DOHH2 (cell line): ENCODE data around the gene RYR2.

Experiments used
- H3F3A ChIP-seq: fragments of 200-600 bp; sonication (generic), shearing (Covaris generic); 2 replicates; pipeline ENCODE4 v1.6.0; 2016; ENCODE audit warnings: antibody characterized with exemption, mild to moderate bottlenecking; ENCODE audit not compliant: control insufficient read depth, insufficient read depth
- H3K27ac ChIP-seq: fragments of 200-600 bp; sonication (generic); 2 replicates; pipeline ENCODE4 v1.5.1; 2014; ENCODE audit warnings: low read depth, mild to moderate bottlenecking, low read length, moderate library complexity
- H3K27me3 ChIP-seq: fragments of 200-600 bp; sonication (generic); 2 replicates; pipeline ENCODE4 v1.6.1; 2014; ENCODE audit warnings: mild to moderate bottlenecking, low read length, mixed read lengths; ENCODE audit not compliant: control insufficient read depth
- H3K36me3 ChIP-seq: fragments of 200-600 bp; sonication (generic); 2 replicates; pipeline ENCODE4 v1.6.1; 2014; ENCODE audit warnings: mild to moderate bottlenecking, low read length, moderate library complexity, mixed read lengths; ENCODE audit not compliant: control insufficient read depth
- H3K4me1 ChIP-seq: fragments of 200-600 bp; sonication (generic); 2 replicates; pipeline ENCODE4 v1.6.1; 2014; ENCODE audit warnings: mild to moderate bottlenecking, low read length, mixed read lengths; ENCODE audit not compliant: control insufficient read depth
- H3K4me2 ChIP-seq: fragments of 200-600 bp; sonication (generic); 2 replicates; pipeline ENCODE4 v1.6.0; 2014; ENCODE audit warnings: mild to moderate bottlenecking, low read length, moderate library complexity
- H3K4me3 ChIP-seq: fragments of 200-600 bp; sonication (generic); 2 replicates; pipeline ENCODE4 v1.5.1; 2014; ENCODE audit warnings: mild to moderate bottlenecking, low read length, mixed read lengths
- H3K79me2 ChIP-seq: fragments of 200-600 bp; sonication (generic); 2 replicates; pipeline ENCODE4 v1.6.1; 2014; ENCODE audit warnings: mild to moderate bottlenecking, low read length, mixed read lengths; ENCODE audit not compliant: control insufficient read depth
- H3K9me2 ChIP-seq: fragments of 200-600 bp; sonication (generic); replicated peaks from 2 replicates; pipeline ENCODE4 v1.6.1; 2014; ENCODE audit warnings: mild to moderate bottlenecking, low read length, mixed read lengths; ENCODE audit not compliant: control insufficient read depth
- H3K9me3 ChIP-seq: fragments of 200-600 bp; sonication (generic); 2 replicates; pipeline ENCODE4 v1.6.1; 2014; ENCODE audit warnings: antibody characterized with exemption, low read length, mixed read lengths; ENCODE audit not compliant: control insufficient read depth, insufficient read depth
- H4K20me1 ChIP-seq: fragments of 200-600 bp; sonication (generic); 2 replicates; pipeline ENCODE4 v1.6.0; 2014; ENCODE audit warnings: low read depth, mild to moderate bottlenecking, antibody characterized with exemption, low read length, moderate library complexity; ENCODE audit not compliant: control insufficient read depth, insufficient read depth
- CTCF ChIP-seq: fragments of 200-600 bp; sonication (generic); IDR thresholded peaks from one replicate; pipeline ENCODE4 v1.5.1; 2014; ENCODE audit warnings: antibody characterized with exemption, mild to moderate bottlenecking, low read depth, low read length; ENCODE audit not compliant: poor library complexity, severe bottlenecking
- EZH2phosphoT487 ChIP-seq: fragments of 200-600 bp; sonication (generic); IDR thresholded peaks from 2 replicates; pipeline ENCODE4 v1.6.1; 2017; ENCODE audit warnings: borderline replicate concordance, mild to moderate bottlenecking, antibody characterized with exemption, low read length, moderate library complexity, mixed read lengths

The RYR2 gene

DNA sequence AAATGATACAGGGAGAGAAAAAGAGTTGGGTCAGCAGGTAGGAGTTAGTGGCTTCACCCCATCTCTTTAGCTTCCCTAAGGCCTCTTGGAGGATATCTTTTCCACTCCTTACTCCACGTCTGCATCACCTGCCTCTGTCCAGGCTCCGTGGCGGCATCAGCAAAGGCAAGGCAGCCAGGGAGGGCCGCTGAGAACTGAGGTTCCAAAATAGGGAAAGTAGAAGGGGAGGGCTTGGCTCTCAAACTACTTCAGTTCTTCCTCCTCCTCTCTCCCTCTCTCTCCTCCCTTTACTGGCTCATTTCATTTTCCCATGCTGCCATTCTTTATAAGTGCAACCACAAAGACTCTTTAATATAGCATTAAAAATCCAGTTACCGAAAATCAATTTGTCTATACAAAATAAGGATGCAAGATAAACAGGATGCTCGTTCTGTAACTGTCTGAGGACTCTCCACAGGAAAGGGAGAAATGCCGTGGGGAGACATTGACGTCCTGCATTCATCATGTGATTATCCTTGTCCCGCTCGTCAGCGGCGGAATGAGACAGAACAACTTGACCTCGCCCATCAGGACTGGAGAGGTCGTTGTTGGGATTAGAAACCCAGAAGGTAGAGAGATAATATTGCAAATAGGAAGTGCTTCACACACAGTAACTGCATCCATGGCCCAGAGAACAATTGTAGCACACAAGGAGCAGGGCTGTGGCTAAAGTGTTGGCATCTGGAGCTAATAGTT lies 34.7 kb upstream of the RYR2 start:
- no peaks in the 10 kb centered on the region for H3K27me3 ChIP-seq
- H3K79me2 ChIP-seq: no peaks in the 10 kb centered on the region
- H3K27ac ChIP-seq: no peak overlapping the region
- H3K9me2 ChIP-seq: no peaks in the 10 kb centered on the region
- TF ChIP-seq EZH2phosphoT487: no peak
- no peak for TF ChIP-seq CTCF
- no peaks in the 10 kb centered on the region for H4K20me1 ChIP-seq
- H3K4me2 ChIP-seq: no peak overlapping the region
- no peaks in the 10 kb centered on the region for H3K4me1 ChIP-seq
- H3K4me3 ChIP-seq: no peak overlapping the region
- H3F3A ChIP-seq: no peaks in the 10 kb centered on the region
- no peaks in the 10 kb centered on the region for H3K9me3 ChIP-seq
- no peaks in the 10 kb centered on the region for H3K36me3 ChIP-seq

DNA sequence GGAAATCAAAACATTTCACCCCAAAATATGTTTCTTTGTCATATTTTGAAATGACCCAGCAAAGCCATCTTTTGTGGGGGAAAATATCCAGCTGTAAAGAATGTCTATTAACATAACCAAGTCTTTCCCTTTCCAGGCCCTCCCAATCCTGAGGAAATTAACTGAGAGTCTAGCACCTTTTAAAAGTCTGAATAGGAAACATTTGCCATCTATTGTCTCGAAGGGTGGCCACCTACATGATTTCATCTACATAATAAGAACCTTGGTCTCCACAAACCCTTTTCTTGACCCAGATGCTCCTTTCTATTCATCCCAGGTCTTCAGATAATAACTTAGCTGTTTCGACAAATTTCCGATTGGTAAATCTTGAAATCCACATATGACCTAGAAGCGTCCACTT lies 32.4 kb upstream of the RYR2 start:
- H3F3A ChIP-seq: no peaks in the 10 kb centered on the region
- H3K27ac ChIP-seq: no peak overlapping the region
- no peaks in the 10 kb centered on the region for H3K9me2 ChIP-seq
- no peak for TF ChIP-seq EZH2phosphoT487
- TF ChIP-seq CTCF: no peak
- no peaks in the 10 kb centered on the region for H3K27me3 ChIP-seq
- no peaks in the 10 kb centered on the region for H3K4me1 ChIP-seq
- no peaks in the 10 kb centered on the region for H3K36me3 ChIP-seq
- H3K9me3 ChIP-seq: no peaks in the 10 kb centered on the region
- no peaks in the 10 kb centered on the region for H3K79me2 ChIP-seq
- H3K4me3 ChIP-seq: no peak overlapping the region
- no peak overlapping the region for H3K4me2 ChIP-seq
- H4K20me1 ChIP-seq: no peaks in the 10 kb centered on the region

DNA sequence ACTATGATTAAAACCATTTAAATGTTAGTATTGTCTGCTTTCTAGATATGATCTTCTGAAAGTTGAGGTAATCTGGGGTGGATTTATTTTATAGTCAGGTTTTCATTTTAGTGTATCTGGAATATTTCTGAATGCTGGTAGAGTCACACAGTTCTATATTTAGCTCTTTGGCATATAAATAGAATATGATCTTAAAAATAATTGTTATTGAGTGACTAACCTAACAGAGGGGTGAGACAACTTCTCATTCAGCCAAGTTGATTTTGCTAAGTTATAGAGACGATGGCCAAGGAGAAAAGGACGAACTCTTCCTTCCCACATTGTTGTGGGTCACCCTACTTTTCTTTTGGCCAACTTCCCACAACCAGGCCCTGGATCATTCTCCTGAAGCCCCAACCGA lies 30.6 kb upstream of the RYR2 start:
- Histone ChIP-seq H3K27ac (no peak overlapping the region), H3K4me2 (no peak overlapping the region), H3K9me2 (no peaks in the 10 kb centered on the region), H4K20me1 (no peaks in the 10 kb centered on the region), H3F3A (no peaks in the 10 kb centered on the region), H3K4me3 (no peak overlapping the region), H3K36me3 (no peaks in the 10 kb centered on the region), H3K9me3 (no peaks in the 10 kb centered on the region), H3K79me2 (no peaks in the 10 kb centered on the region), H3K27me3 (no peaks in the 10 kb centered on the region), H3K4me1 (no peaks in the 10 kb centered on the region)
- TF ChIP-seq EZH2phosphoT487 (no peak), CTCF (no peak)
